H1 (cell line): ENCODE results near the gene MALT1.

ENCODE experiments used
- ATF2 ChIP-seq: IDR thresholded peaks from 2 replicates; pipeline ENCODE4 v1.6.1; 2012; ENCODE audit warnings: low read length, inconsistent platforms
- CTCF ChIP-seq, 3 experiments: IDR thresholded peaks; 1 replicate in 2 of 3; 2 replicates in 1 of 3; pipeline versions ENCODE4 v1.5.1 to v1.6.1; 2011; ENCODE audit warnings: low read length in 3 of 3, mild to moderate bottlenecking in 3 of 3, inconsistent platforms in 2 of 3, low read depth in 1 of 3, moderate library complexity in 1 of 3; ENCODE audit not compliant: insufficient read depth in 1 of 3; ENCODE audit errors: control extremely low read depth in 1 of 3
- EZH2 ChIP-seq: fragments of 200-600 bp; sonication (generic); IDR thresholded peaks from 2 replicates; pipeline ENCODE4 v1.7.1; 2012; ENCODE audit warnings: low read depth, mild to moderate bottlenecking, moderate library complexity, low read length, inconsistent platforms; ENCODE audit not compliant: severe bottlenecking
- MAFK ChIP-seq: IDR thresholded peaks from 2 replicates; pipeline ENCODE4 v1.6.1; 2012; ENCODE audit warnings: low read depth, mild to moderate bottlenecking, improper control_type of control experiment, low read length
- POLR2A ChIP-seq, 2 experiments: IDR thresholded peaks; 1 replicate in 1 of 2; 2 replicates in 1 of 2; pipeline ENCODE4 v1.6.1; 2011; ENCODE audit warnings: low read depth in 2 of 2, low read length in 2 of 2, mild to moderate bottlenecking in 2 of 2; ENCODE audit errors: control extremely low read depth in 1 of 2
- POLR2AphosphoS5 ChIP-seq: IDR thresholded peaks from 2 replicates; pipeline ENCODE4 v1.6.1; 2011; ENCODE audit warnings: low read depth, low read length
- SP1 ChIP-seq: IDR thresholded peaks from 2 replicates; pipeline ENCODE4 v1.6.1; 2011; ENCODE audit warnings: low read depth, low read length
- TBP ChIP-seq: IDR thresholded peaks from 2 replicates; pipeline ENCODE4 v1.6.1; 2011; ENCODE audit warnings: low read depth, low read length, improper control_type of control experiment

- TF ChIP-seq CTCF (IDR thresholded peaks at IDR 0.05; ENCODE audit: control extremely low read depth in 1 of 3, insufficient read depth in 1 of 3, low read depth in 1 of 3, low read length in 3 of 3) (peak; percentile 75 to 92 (median 86)), EZH2 (no peak), TBP (no peak), POLR2A (IDR thresholded peaks at IDR 0.05; ENCODE audit: control extremely low read depth in 1 of 2, low read depth in 2 of 2, low read length in 2 of 2) (no peak), SP1 (no peak), POLR2AphosphoS5 (no peak), ATF2 (no peak), MAFK (no peak)
Observed at GRCh38 chr18:58781627-58782194, 110.4 kb downstream of the MALT1 start.
